ACHN (cell line): Measurements from ENCODE around the gene MAFF.

Source experiments
- DNase-seq: peaks from one replicate; pipeline ENCODE4 v3.0.0-alpha.2; 2015
- in situ Hi-C: cut with HindIII; loops from 2 replicates; pipeline ENCODE4 v1.10.0; 2017; ENCODE audit warnings: low sequenced_read_pairs, low pct_ligation_motif_present, low pct_unique_long_range_greater_than_20kb

Gene MAFF

GRCh38 chr22:38257650-38258250 lies 56.0 kb downstream of the MAFF start:
- in situ Hi-C loops: no loop called here
- DNase-seq: no peak

GRCh38 chr22:38258895-38259294 lies 57.1 kb downstream of the MAFF start:
- no peak for DNase-seq
- in situ Hi-C loops: no loop called here

GRCh38 chr22:38259370-38259769 lies 57.6 kb downstream of the MAFF start:
- in situ Hi-C loops: no loop called here

GRCh38 chr22:38260761-38261681 lies 59.2 kb downstream of the MAFF start:
- DNase-seq: no peak
- in situ Hi-C loops: no loop called here

More at GRCh38 chr22:38259370-38259769, 57.6 kb downstream of the MAFF start:
- no peak for DNase-seq

- in situ Hi-C loops: no loop called here
- peak; percentile 32 for DNase-seq
These were observed 60.4 kb downstream of the MAFF start for GRCh38 chr22:38262051-38262795.

GRCh38 chr22:38264322-38264843 lies 62.6 kb downstream of the MAFF start:
- DNase-seq: no peak
- in situ Hi-C loops: no loop called here
